ENCODE data around the gene DPM2. TPM values are rescaled to one million over a fixed set of nuclear protein-coding genes. Genes with fewer than 3 reads are reported as not detected.

Gene DPM2
- total RNA-seq, 4 donors from 2014 or later, result 6.7 to 33.1 (median 15.9) TPM

DNA sequence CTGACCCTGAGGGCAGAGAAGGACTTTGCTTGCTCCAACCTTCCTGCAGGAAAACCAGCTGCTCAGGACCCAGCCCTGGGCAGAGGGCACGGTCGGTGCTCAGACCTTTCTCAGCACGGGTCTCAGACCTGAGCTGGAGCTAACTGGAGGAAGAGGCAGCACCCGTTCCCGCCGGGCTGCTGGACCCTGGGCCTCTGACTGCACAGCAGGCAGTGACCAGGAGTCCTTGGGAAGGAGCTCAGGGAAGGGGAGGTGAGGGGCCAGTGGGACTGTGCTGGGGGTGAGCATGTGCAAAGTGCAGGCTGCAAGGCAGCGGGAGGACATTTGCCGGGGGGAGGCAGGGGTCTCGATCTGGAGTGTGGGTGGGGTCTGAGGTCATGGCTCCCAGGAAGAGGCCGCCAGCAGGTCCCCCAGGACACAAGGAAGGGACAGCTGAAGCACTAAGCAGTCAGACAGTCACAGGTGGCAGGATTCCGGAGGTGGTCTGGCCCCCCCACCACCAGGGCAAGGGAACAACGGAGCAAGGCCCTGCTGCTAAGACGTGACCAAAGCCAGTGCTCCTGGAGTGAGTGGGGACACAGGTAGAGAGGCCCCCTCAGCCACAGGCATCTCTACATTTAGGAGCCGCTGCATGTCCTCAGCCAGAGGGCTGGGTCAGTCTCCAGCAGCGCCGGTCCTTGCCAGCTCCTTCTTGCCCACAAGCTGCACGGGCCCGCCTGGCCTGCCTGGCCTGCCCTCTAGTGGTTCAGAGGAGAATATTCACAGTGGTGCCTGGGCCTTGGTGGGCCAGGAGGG, 4.8 kb upstream of the DPM2 start:
- TF ChIP-seq POLR2A (IDR thresholded peaks at IDR 0.05), result no peak
- TF ChIP-seq, protein P1, sequence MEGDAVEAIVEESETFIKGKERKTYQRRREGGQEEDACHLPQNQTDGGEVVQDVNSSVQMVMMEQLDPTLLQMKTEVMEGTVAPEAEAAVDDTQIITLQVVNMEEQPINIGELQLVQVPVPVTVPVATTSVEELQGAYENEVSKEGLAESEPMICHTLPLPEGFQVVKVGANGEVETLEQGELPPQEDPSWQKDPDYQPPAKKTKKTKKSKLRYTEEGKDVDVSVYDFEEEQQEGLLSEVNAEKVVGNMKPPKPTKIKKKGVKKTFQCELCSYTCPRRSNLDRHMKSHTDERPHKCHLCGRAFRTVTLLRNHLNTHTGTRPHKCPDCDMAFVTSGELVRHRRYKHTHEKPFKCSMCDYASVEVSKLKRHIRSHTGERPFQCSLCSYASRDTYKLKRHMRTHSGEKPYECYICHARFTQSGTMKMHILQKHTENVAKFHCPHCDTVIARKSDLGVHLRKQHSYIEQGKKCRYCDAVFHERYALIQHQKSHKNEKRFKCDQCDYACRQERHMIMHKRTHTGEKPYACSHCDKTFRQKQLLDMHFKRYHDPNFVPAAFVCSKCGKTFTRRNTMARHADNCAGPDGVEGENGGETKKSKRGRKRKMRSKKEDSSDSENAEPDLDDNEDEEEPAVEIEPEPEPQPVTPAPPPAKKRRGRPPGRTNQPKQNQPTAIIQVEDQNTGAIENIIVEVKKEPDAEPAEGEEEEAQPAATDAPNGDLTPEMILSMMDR (IDR thresholded peaks at IDR 0.05), result peak; percentile 83 to 94 (median 90)
- Histone ChIP-seq H3K4me3 (no peak overlapping the region), H3K27ac (peak overlapping the region; percentile 71 to 75), H3K36me3 (no peaks in the 10 kb centered on the region), H3K9me3 (no peaks in the 10 kb centered on the region), H3K27me3 (no peaks in the 10 kb centered on the region), H3K4me1 (peaks cover 0 to 5% of the 10 kb centered on the region in 2 donors)
- intact Hi-C loops (cut with DNase I; ENCODE audit: low total_unique reads), result loop anchor here (5.0 kb wide), 2 partner anchors 95 to 180 kb away; no protein-coding TSS in a partner anchor
- DNase-seq, result peak; percentile 72 to 79

DNA sequence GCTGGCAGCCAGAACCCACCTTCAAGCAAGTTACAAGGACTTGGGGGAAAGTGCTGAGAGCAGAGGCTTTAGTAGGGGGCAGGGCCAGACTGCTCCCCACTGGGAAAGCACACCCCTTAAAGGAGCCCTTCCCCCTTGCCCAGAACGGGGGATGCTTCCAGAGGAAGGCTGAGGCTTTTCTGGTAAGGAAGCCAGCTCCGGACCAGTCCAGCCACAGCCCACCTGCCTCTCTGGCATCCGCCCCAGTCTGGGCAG, 4.2 kb upstream of the DPM2 start:
- no peak for TF ChIP-seq POLR2A (IDR thresholded peaks at IDR 0.05)
- TF ChIP-seq, protein P1 (IDR thresholded peaks at IDR 0.05), result no peak
- no peaks in the 10 kb centered on the region for H3K9me3 ChIP-seq
- peaks cover 3 to 5% of the 10 kb centered on the region in 2 donors for H3K4me1 ChIP-seq
- H3K27ac ChIP-seq, result peak overlapping the region; percentile 71 to 75
- intact Hi-C loops (cut with DNase I; ENCODE audit: low total_unique reads), result loop anchor here (5.0 kb wide), 2 partner anchors 95 to 180 kb away; no protein-coding TSS in a partner anchor
- DNase-seq, result no peak
- H3K4me3 ChIP-seq, result no peak overlapping the region
- H3K36me3 ChIP-seq, result no peaks in the 10 kb centered on the region
- no peaks in the 10 kb centered on the region for H3K27me3 ChIP-seq

DNA sequence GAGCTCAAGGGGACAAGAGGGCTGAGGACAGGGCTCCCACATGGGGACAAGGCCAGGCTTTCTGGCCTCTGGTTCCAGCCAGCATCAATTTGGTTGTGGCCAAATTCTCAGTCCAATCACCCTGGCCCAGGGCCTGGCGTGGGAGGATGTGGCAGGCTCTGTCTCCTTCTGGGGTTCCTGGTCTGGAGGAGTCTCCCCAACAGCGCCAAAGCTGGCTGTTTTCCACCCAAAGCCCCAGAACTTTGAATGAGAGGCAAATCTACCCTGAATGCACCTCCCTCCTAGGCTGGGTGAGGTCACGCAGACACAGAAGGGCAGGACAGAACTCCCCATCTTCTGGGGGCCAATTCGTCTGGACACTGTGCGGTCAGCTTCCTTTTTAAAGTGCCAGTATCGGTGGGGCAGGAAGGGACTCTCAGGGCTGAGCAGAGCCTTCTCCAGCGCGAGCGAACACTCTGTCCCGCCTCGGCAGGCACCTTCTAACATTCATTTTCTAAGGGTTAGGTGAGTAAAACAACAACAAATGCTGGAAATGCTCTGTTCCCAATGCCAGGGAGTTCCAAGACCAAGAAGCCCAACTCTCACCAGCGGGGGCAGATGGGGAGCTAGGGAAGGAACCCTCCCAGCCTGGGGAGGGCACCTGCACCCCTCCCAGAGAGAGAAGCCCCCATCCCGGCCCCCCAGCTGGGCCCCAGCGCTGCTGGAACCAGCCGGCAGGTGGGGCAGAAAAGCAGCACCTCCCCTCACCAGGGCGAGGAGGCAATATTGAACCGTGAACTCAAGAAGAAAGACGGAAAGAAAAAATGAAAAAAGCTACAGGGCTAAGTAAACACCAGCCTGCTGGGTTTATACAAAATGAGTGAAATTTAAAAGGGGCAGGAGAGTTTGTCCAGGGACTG, 3.7 kb upstream of the DPM2 start:
- no peaks in the 10 kb centered on the region for H3K36me3 ChIP-seq
- H3K27ac ChIP-seq, result peak overlapping the region; percentile 71 to 75
- no peaks in the 10 kb centered on the region for H3K27me3 ChIP-seq
- DNase-seq, result no peak
- intact Hi-C loops (cut with DNase I; ENCODE audit: low total_unique reads), result loop anchor here (5.0 kb wide), 2 partner anchors 96 to 181 kb away; no protein-coding TSS in a partner anchor
- no peak overlapping the region for H3K4me3 ChIP-seq
- peaks cover 9% of the 10 kb centered on the region in 2 donors for H3K4me1 ChIP-seq
- H3K9me3 ChIP-seq, result no peaks in the 10 kb centered on the region
- TF ChIP-seq, protein P1 (IDR thresholded peaks at IDR 0.05), result no peak
- no peak for TF ChIP-seq POLR2A (IDR thresholded peaks at IDR 0.05)

- Histone ChIP-seq H3K27ac (peak overlapping the region; percentile 71 to 75), H3K4me1 (peaks cover 10 to 12% of the 10 kb centered on the region in 2 donors)
Measured at GRCh38 chr9:127940593-127940992, 2.9 kb upstream of the DPM2 start.

More at GRCh38 chr9:127940593-127940992, 2.9 kb upstream of the DPM2 start:
- no peak for DNase-seq
- no peak overlapping the region for H3K4me3 ChIP-seq
- no peaks in the 10 kb centered on the region for H3K36me3 ChIP-seq
- no peak for TF ChIP-seq POLR2A (IDR thresholded peaks at IDR 0.05)
- TF ChIP-seq, protein P1 (IDR thresholded peaks at IDR 0.05), result no peak
- H3K9me3 ChIP-seq, result no peaks in the 10 kb centered on the region
- no peaks in the 10 kb centered on the region for H3K27me3 ChIP-seq
- intact Hi-C loops (cut with DNase I; ENCODE audit: low total_unique reads), result loop anchor here (5.0 kb wide), 2 partner anchors 97 to 182 kb away; no protein-coding TSS in a partner anchor

All from uterus (tissue), 4 donors.